Measurements from ENCODE around the gene OTOS. TPM values are rescaled to one million over a fixed set of nuclear protein-coding genes. Genes with fewer than 3 reads are reported as not detected.

The OTOS gene
- total and polyA plus RNA-seq, 2 experiments from 2014 or later = not detected

- Histone ChIP-seq H3K27ac (no peak overlapping the region), H3K4me1 (ENCODE audit: insufficient read depth) (no peaks in the 10 kb centered on the region), H3K9me2 (ENCODE audit: insufficient read depth) (no peaks in the 10 kb centered on the region), H3K9me3 (ENCODE audit: low read depth) (no peaks in the 10 kb centered on the region), H3K4me3 (no peak overlapping the region), H3K79me2 (ENCODE audit: insufficient read depth) (no peaks in the 10 kb centered on the region), H2AFZ (no peak overlapping the region), H3K36me3 (ENCODE audit: low read depth) (no peaks in the 10 kb centered on the region; the same call in 1 of the 2 replicates), H3K27me3 (replicated peaks; ENCODE audit: insufficient read depth) (no peaks in the 10 kb centered on the region; the same call in 1 of the 2 replicates), H3K4me2 (ENCODE audit: unreplicated experiment) (no peak overlapping the region), H3K9ac (no peak overlapping the region), H4K20me1 (ENCODE audit: insufficient read depth) (no peaks in the 10 kb centered on the region), H3F3A (ENCODE audit: insufficient read depth) (no peaks in the 10 kb centered on the region)
- TF ChIP-seq EZH2 (IDR thresholded peaks at IDR 0.05; ENCODE audit: insufficient read depth, poor library complexity, severe bottlenecking) (no peak), EZH2phosphoT487 (IDR thresholded peaks at IDR 0.05; ENCODE audit: insufficient read depth, low read depth) (no peak)
- no peak for DNase-seq
- in situ Hi-C loops (cut with MboI) = no loop called here
- WGBS, 2 experiments (ENCODE audit: low coverage in 1 of 2, low lambda C conversion rate in 2 of 2, missing lambda C conversion rate in 2 of 2) = 96 to 98% methylated on average over 14 of the region's 14 CpGs
Observed at GRCh38 chr2:240125742-240126141, 14.7 kb downstream of the OTOS start.

GRCh38 chr2:240124651-240125030, 15.8 kb downstream of the OTOS start:
- Histone ChIP-seq H3K4me1 (ENCODE audit: insufficient read depth) (no peaks in the 10 kb centered on the region), H3K4me2 (ENCODE audit: unreplicated experiment) (no peak overlapping the region), H3K9me2 (ENCODE audit: insufficient read depth) (no peaks in the 10 kb centered on the region), H3K9me3 (ENCODE audit: low read depth) (no peaks in the 10 kb centered on the region), H2AFZ (no peak overlapping the region), H3F3A (ENCODE audit: insufficient read depth) (no peaks in the 10 kb centered on the region), H3K27ac (no peak overlapping the region), H4K20me1 (ENCODE audit: insufficient read depth) (no peaks in the 10 kb centered on the region), H3K9ac (no peak overlapping the region), H3K36me3 (ENCODE audit: low read depth) (no peaks in the 10 kb centered on the region), H3K79me2 (ENCODE audit: insufficient read depth) (no peaks in the 10 kb centered on the region), H3K27me3 (replicated peaks; ENCODE audit: insufficient read depth) (no peaks in the 10 kb centered on the region; the same call in 1 of the 2 replicates), H3K4me3 (no peak overlapping the region)
- in situ Hi-C loops (cut with MboI) = no loop called here
- no peak for TF ChIP-seq EZH2phosphoT487 (IDR thresholded peaks at IDR 0.05; ENCODE audit: insufficient read depth, low read depth)
- no peak for TF ChIP-seq EZH2 (IDR thresholded peaks at IDR 0.05; ENCODE audit: insufficient read depth, poor library complexity, severe bottlenecking)
- WGBS, 2 experiments (ENCODE audit: low coverage in 1 of 2, low lambda C conversion rate in 2 of 2, missing lambda C conversion rate in 2 of 2) = 91 to 95% methylated on average over 8 of the region's 8 CpGs
- no peak for DNase-seq

DNA sequence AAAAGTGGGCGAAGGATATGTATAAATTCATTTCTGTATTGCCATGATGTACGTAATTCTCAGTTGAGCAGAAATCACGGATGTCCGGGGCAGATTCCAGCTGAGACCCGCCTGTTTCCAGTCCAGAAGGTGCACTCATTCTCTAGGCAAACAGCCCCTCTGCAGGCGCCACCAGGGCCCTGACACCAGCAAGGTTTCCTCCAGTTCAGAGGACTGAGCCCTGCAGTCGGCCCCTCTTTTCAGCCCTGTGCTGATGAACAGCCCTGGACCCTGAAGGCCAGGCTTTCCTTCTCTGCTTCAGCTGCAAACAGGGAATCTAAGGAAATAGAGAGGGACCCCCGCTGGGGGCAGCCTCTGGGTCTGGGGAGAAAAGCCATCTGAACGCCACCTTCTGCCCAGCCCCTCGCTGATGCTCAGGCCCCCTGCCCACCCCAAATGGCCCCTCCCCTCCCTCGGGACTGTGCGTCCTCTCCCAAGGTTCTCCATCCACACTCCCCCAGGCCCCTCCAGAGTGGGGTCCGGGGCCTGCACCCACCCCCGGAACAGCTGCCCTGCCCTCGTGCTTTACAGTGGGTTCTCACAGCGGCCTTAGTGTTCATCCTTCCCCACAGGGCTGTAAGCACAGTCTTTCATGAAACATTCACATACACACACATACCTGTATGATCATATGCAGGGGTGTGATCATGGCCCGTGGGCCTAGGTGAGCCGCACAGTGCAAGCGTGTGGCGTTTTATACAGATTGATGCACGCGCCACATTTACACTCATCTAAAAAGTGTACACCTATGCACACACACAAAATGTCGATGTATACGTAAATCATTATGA, 16.4 kb downstream of the OTOS start:
- no peaks in the 10 kb centered on the region for H3K79me2 ChIP-seq (ENCODE audit: insufficient read depth)
- H3K4me3 ChIP-seq = no peak overlapping the region
- no peaks in the 10 kb centered on the region for H3K9me2 ChIP-seq (ENCODE audit: insufficient read depth)
- no peak overlapping the region for H3K9ac ChIP-seq
- H3K27me3 ChIP-seq (replicated peaks; ENCODE audit: insufficient read depth) = no peaks in the 10 kb centered on the region; the same call in 1 of the 2 replicates
- H2AFZ ChIP-seq = no peak overlapping the region
- no peak overlapping the region for H3K4me2 ChIP-seq (ENCODE audit: unreplicated experiment)
- no peaks in the 10 kb centered on the region for H3F3A ChIP-seq (ENCODE audit: insufficient read depth)
- no peaks in the 10 kb centered on the region for H3K36me3 ChIP-seq (ENCODE audit: low read depth)
- 79 to 81% methylated on average over 23 to 24 of the region's 24 CpGs for WGBS, 2 experiments (ENCODE audit: low coverage in 1 of 2, low lambda C conversion rate in 2 of 2, missing lambda C conversion rate in 2 of 2)
- no peak overlapping the region for H3K27ac ChIP-seq
- in situ Hi-C loops (cut with MboI) = no loop called here
- DNase-seq = no peak
- TF ChIP-seq EZH2phosphoT487 (IDR thresholded peaks at IDR 0.05; ENCODE audit: insufficient read depth, low read depth) (no peak), EZH2 (IDR thresholded peaks at IDR 0.05; ENCODE audit: insufficient read depth, poor library complexity, severe bottlenecking) (no peak)
- H3K9me3 ChIP-seq (ENCODE audit: low read depth) = no peaks in the 10 kb centered on the region
- no peaks in the 10 kb centered on the region for H3K4me1 ChIP-seq (ENCODE audit: insufficient read depth)
- no peaks in the 10 kb centered on the region for H4K20me1 ChIP-seq (ENCODE audit: insufficient read depth)

- Histone ChIP-seq H2AFZ (no peak overlapping the region), H4K20me1 (ENCODE audit: insufficient read depth) (no peaks in the 10 kb centered on the region), H3K36me3 (ENCODE audit: low read depth) (no peaks in the 10 kb centered on the region), H3K4me1 (ENCODE audit: insufficient read depth) (no peaks in the 10 kb centered on the region), H3K27me3 (replicated peaks; ENCODE audit: insufficient read depth) (no peaks in the 10 kb centered on the region; the same call in 1 of the 2 replicates), H3K9ac (no peak overlapping the region), H3K27ac (no peak overlapping the region), H3K4me3 (no peak overlapping the region), H3F3A (ENCODE audit: insufficient read depth) (no peaks in the 10 kb centered on the region), H3K4me2 (ENCODE audit: unreplicated experiment) (no peak overlapping the region), H3K9me2 (ENCODE audit: insufficient read depth) (no peaks in the 10 kb centered on the region), H3K9me3 (ENCODE audit: low read depth) (no peaks in the 10 kb centered on the region), H3K79me2 (ENCODE audit: insufficient read depth) (no peaks in the 10 kb centered on the region)
- TF ChIP-seq EZH2phosphoT487 (IDR thresholded peaks at IDR 0.05; ENCODE audit: insufficient read depth, low read depth) = no peak
- no peak for TF ChIP-seq EZH2 (IDR thresholded peaks at IDR 0.05; ENCODE audit: insufficient read depth, poor library complexity, severe bottlenecking)
- DNase-seq = no peak
- 58 to 67% methylated on average over 11 of the region's 11 CpGs for WGBS, 2 experiments (ENCODE audit: low coverage in 1 of 2, low lambda C conversion rate in 2 of 2, missing lambda C conversion rate in 2 of 2)
- in situ Hi-C loops (cut with MboI) = no loop called here
Observed at GRCh38 chr2:240121675-240122074, 18.8 kb downstream of the OTOS start.
